K562 (cell line): ENCODE measurements around the gene OPRM1. TPM values are rescaled to one million over a fixed set of nuclear protein-coding genes. Genes with fewer than 3 reads are reported as not detected.

Experiments
- ATAC-seq: fragments of 200-7000 bp; cut with Tn5 transposase; 3 replicates; pipeline ENCODE4 v1.9.1; 2020; ENCODE audit warnings: moderate library complexity
- BruUV-seq: library from RNA; stranded (reverse); fragments of 400-500 nt; replicated peaks from 2 replicates; lab custom pipeline; 2021; lab: Mats Ljungman, UMichigan
- CTCF ChIA-PET: fragments of 300-600 bp; formaldehyde crosslinking; extraction: SDS; loops from one replicate; lab custom pipeline; 2021; ENCODE audit warnings: low intra/inter-chr PET ratio; lab: Yijun Ruan, JAX
- POLR2A ChIA-PET: fragments of 300-600, 350-650 bp; sonication (Branson Sonifier 250); formaldehyde crosslinking; extraction: SDS; loops from one replicate; lab custom pipeline; 2021; ENCODE audit warnings: antibody characterized with exemption, inconsistent platforms; lab: Yijun Ruan, JAX
- DNase-seq, 4 experiments: peaks; one replicate each; pipeline versions ENCODE4 v3.0.0 to v3.0.0-alpha.2; 2011 to 2018; ENCODE audit warnings: low spot score in 3 of 4, mixed read lengths in 3 of 4; ENCODE audit errors: extremely low read depth in 1 of 4
- FAIRE-seq: peaks from 2 replicates; lab custom pipeline; 2011; peaks lifted over from hg19 to GRCh38; lab: Jason Lieb, UNC
- H2AFZ ChIP-seq: 2 replicates; pipeline ENCODE4 v1.6.0; 2011; ENCODE audit warnings: low read depth, low read length, control low read depth, inconsistent platforms
- H3K27ac ChIP-seq: fragments of 200-600 bp; 3 replicates; pipeline ENCODE4 v1.8.0; 2011; ENCODE audit warnings: low read depth, mild to moderate bottlenecking, control low read depth, inconsistent platforms, low read length, moderate library complexity, mixed read lengths; ENCODE audit errors: extremely low read depth
- H3K27me3 ChIP-seq, 2 experiments: fragments of 300-600 bp in 1 of 2; 2 replicates in 1 of 2; 3 replicates in 1 of 2; pipeline versions ENCODE4 v1.6.0 to v1.8.0; 2011; ENCODE audit warnings: inconsistent platforms in 2 of 2, low read length in 2 of 2, mild to moderate bottlenecking in 1 of 2, mixed read lengths in 1 of 2, moderate library complexity in 1 of 2; ENCODE audit not compliant: control insufficient read depth in 2 of 2, insufficient read depth in 2 of 2
- H3K36me3 ChIP-seq: fragments of 300-600 bp; 3 replicates; pipeline ENCODE4 v1.8.0; 2011; ENCODE audit warnings: mild to moderate bottlenecking, low read length, inconsistent platforms; ENCODE audit not compliant: control insufficient read depth, insufficient read depth
- H3K4me1 ChIP-seq, 2 experiments: fragments of 200-600 bp in 1 of 2; replicated peaks in 1 of 2; 2 replicates in 1 of 2; 3 replicates in 1 of 2; pipeline versions ENCODE4 v1.5.1 to v1.8.0; 2011; ENCODE audit warnings: inconsistent platforms in 2 of 2, low read length in 2 of 2, mild to moderate bottlenecking in 1 of 2, mixed read lengths in 1 of 2, moderate library complexity in 1 of 2; ENCODE audit not compliant: control insufficient read depth in 2 of 2, insufficient read depth in 2 of 2
- H3K4me2 ChIP-seq: 2 replicates; pipeline ENCODE4 v1.6.1; 2011; ENCODE audit warnings: low read length, control low read depth, inconsistent platforms, mixed read lengths; ENCODE audit not compliant: insufficient read depth
- H3K4me3 ChIP-seq: fragments of 200-600 bp; sonication (generic), shearing (Covaris generic); 2 replicates; pipeline ENCODE4 v1.5.1; 2016; ENCODE audit warnings: control low read depth, inconsistent platforms
- H3K79me2 ChIP-seq: fragments of 200-600 bp; 3 replicates; pipeline ENCODE4 v1.8.0; 2011; ENCODE audit warnings: low read length, inconsistent platforms; ENCODE audit not compliant: control insufficient read depth, insufficient read depth
- H3K9ac ChIP-seq, 2 experiments: 2 replicates each; pipeline versions ENCODE4 v1.6.0 to v1.6.1; 2011; ENCODE audit warnings: low read depth in 2 of 2, low read length in 2 of 2, control low read depth in 1 of 2, inconsistent platforms in 1 of 2, mild to moderate bottlenecking in 1 of 2, mixed read lengths in 1 of 2; ENCODE audit not compliant: insufficient read depth in 1 of 2
- H3K9me1 ChIP-seq: one replicate; pipeline ENCODE4 v1.6.0; 2011; ENCODE audit warnings: inconsistent platforms, mild to moderate bottlenecking, low read length, moderate library complexity; ENCODE audit not compliant: control insufficient read depth, insufficient read depth
- H3K9me3 ChIP-seq: replicated peaks from 2 replicates; pipeline ENCODE4 v1.5.1; 2011; ENCODE audit warnings: low read depth, low read length, inconsistent platforms; ENCODE audit not compliant: control insufficient read depth, insufficient read depth
- H4K20me1 ChIP-seq: replicated peaks from 2 replicates; pipeline ENCODE4 v1.6.1; 2011; ENCODE audit warnings: low read length, inconsistent platforms, mixed read lengths; ENCODE audit not compliant: control insufficient read depth, insufficient read depth
- HMBOX1 ChIP-seq: sonication (generic); IDR thresholded peaks from 2 replicates; pipeline ENCODE4 v1.6.1; 2016
- MGA ChIP-seq: fragments of 450-650 bp; IDR thresholded peaks from 2 replicates; pipeline ENCODE4 v1.6.1; 2016; ENCODE audit warnings: mild to moderate bottlenecking, moderate library complexity
- NUFIP1 ChIP-seq: fragments of 450-650 bp; IDR thresholded peaks from 2 replicates; pipeline ENCODE4 v1.6.1; 2018; ENCODE audit not compliant: partially characterized antibody
- WHSC1 ChIP-seq: IDR thresholded peaks from one replicate; pipeline ENCODE4 v1.6.1; 2012; ENCODE audit warnings: low read length, control low read depth, inconsistent platforms
- ZNF124 ChIP-seq: sonication (generic); formaldehyde crosslinking; IDR thresholded peaks from 2 replicates; pipeline ENCODE4 v1.8.1; 2022; ENCODE audit warnings: missing genetic modification reagents
- ZNF175 ChIP-seq: fragments of 200-800 bp; sonication (Bioruptor generic); IDR thresholded peaks from 2 replicates; pipeline ENCODE4 v1.6.1; 2016; ENCODE audit warnings: low read depth, mild to moderate bottlenecking, missing genetic modification characterization, missing compliant biosample characterization
- ZNF217 ChIP-seq: sonication (generic); formaldehyde crosslinking; IDR thresholded peaks from 2 replicates; pipeline ENCODE4 v1.8.0; 2022; ENCODE audit warnings: mild to moderate bottlenecking, missing genetic modification reagents
- WGBS: fragments of 100-300 bp; shearing (Covaris generic); methylation state at CpG from one replicate; pipeline ENCODE4 v1.1.6; 2016; ENCODE audit warnings: low coverage, mixed read lengths; ENCODE audit not compliant: insufficient coverage; ENCODE audit errors: missing lambda C conversion rate; 5-methylcytosine and 5-hydroxymethylcytosine counted together
- in situ Hi-C: fragments of 300-500 bp; cut with MboI; formaldehyde crosslinking; loops from 4 replicates; pipeline ENCODE4 v1.15.0; 2018; ENCODE audit warnings: inconsistent platforms, mixed read lengths
- intact Hi-C: fragments of 100-400 bp; cut with micrococcal nuclease; formaldehyde crosslinking; loops from 2 replicates; pipeline ENCODE4 v1.14.2; 2022
- polyA plus RNA-seq, 8 experiments: library from polyadenylated mRNA; depleted of rRNA in 4 of 8; stranded (reverse) in 5 of 8; unstranded in 3 of 8; fragments of >200 nt; fragmentation: Nextera tagmentation in 2 of 8; fragmentation: Illumina TruSeq in 1 of 8; extraction: Ambion mirVana in 2 of 8; extraction: Trizol in 1 of 8; gene quantifications; 2 replicates each; pipeline versions ENCODE4 v1.2.1 to v1.2.3, GENCODE V29; 2011 to 2014; ENCODE audit warnings: inconsistent platforms in 1 of 8, missing spikeins in 1 of 8
- total RNA-seq, 7 experiments: library from RNA; depleted of rRNA in 6 of 7; stranded (reverse); fragments of >200 nt in 6 of 7; fragmentation: Illumina TruSeq in 2 of 7; extraction: Trizol in 2 of 7; gene quantifications; 2 replicates each; pipeline versions ENCODE4 v1.2.1 to v1.2.3, GENCODE V29; 2011 to 2021; ENCODE audit warnings: low replicate concordance in 1 of 7

Gene OPRM1
- total and polyA plus RNA-seq, 9 of the 15 experiments (the other 6 are each of a cell fraction or from before 2014, with no cell fraction given), result not detected

GRCh38 chr6:154058963-154059680, 20.1 kb downstream of the OPRM1 start:
- Histone ChIP-seq H3K9me1 (no peaks in the 10 kb centered on the region), H3K4me2 (no peak overlapping the region), H2AFZ (no peak overlapping the region), H3K9ac (no peak overlapping the region), H3K9me3 (no peaks in the 10 kb centered on the region), H3K4me1 (no peaks in the 10 kb centered on the region), H4K20me1 (no peaks in the 10 kb centered on the region), H3K27me3 (no peaks in the 10 kb centered on the region), H3K79me2 (no peaks in the 10 kb centered on the region), H3K27ac (no peak overlapping the region), H3K4me3 (no peak overlapping the region), H3K36me3 (no peaks in the 10 kb centered on the region)
- intact Hi-C loops, result no loop called here
- WGBS, result 1% methylated on average over 4 of the region's 4 CpGs
- ATAC-seq, result no peak
- ChIA-PET CTCF (no interaction called here), POLR2A (no interaction called here)
- no peak for FAIRE-seq
- in situ Hi-C loops, result no loop called here
- no peak for DNase-seq
- BruUV-seq, result no TSS peak
- TF ChIP-seq ZNF124 (CRISPR knock-in tag) (no peak), ZNF175 (CRISPR knock-in tag) (no peak), HMBOX1 (no peak), WHSC1 (no peak), NUFIP1 (no peak), ZNF217 (CRISPR knock-in tag) (no peak), MGA (no peak)
